Amniotic epithelial cell (primary cell): ENCODE measurements around the gene MACROD2.
"Not testable (repeated sequence)": the region's sequence is repeated elsewhere in the genome, so short reads cannot be mapped to it uniquely, and the experiment has no call there.

Experiments used
- DNase-seq: peaks from one replicate; pipeline ENCODE4 v3.0.0-alpha.2; 2010; ENCODE audit warnings: low read depth

MACROD2 gene

GRCh38 chr20:14956026-14956425 is 960.7 kb downstream of the MACROD2 start:
- DNase-seq = no peak

DNA sequence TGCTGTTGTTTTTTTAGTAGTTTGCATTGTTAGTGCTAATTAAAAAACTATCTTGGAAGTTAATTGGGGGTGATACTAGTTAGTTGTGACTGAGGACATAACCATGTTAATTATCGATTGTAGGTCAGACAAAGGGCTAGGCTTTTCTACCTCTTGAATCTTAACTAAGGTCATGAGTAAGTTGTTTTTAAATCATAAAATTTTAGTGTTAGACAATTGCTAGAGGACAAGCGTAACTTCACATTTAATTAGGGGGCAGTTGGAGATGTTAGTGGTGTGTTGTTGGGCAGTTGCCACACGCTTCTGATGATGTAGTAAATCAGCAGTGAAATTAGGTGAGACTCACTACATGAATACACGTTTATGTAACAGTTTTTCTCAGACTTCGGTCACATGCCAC is 961.2 kb downstream of the MACROD2 start:
- DNase-seq = no peak

DNA sequence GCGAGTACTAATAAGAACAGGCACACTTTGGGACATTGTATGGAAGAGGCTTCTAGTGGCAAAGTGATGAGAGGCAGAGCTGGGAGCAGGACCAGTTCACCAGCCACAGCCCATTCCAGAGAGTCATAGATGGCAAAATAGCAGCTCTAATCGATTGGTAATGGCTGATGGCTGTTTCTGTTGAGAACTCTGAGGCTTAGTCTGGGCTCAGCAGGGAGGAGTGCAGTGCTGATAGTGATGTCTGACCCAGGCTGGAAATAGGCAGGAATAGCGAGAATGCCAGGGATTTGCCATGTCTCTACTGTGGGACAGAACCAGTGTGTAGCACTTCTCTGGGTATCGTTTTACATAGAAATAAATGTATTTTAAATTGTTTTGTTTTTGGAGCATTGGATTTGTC is 962.1 kb downstream of the MACROD2 start:
- DNase-seq = no peak

DNA sequence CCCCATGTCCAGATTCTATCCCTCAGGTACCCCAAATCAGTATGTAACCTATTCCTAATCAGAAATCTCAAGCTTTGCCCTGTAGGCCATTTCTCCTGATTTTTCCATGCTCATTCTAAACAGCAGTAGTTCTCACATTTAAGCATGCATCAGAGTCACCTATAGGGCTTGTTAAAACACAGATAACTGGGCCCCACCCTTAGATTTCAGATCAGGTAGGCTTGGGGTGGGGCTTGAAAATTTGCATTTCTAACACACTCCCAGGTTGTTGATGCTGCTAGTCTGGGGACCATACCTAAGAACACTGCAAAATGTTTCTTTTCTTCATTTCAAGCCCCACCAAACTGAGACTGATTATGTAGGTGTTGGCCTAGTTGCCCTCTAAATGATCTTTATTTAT is 963.3 kb downstream of the MACROD2 start:
- no peak for DNase-seq

DNA sequence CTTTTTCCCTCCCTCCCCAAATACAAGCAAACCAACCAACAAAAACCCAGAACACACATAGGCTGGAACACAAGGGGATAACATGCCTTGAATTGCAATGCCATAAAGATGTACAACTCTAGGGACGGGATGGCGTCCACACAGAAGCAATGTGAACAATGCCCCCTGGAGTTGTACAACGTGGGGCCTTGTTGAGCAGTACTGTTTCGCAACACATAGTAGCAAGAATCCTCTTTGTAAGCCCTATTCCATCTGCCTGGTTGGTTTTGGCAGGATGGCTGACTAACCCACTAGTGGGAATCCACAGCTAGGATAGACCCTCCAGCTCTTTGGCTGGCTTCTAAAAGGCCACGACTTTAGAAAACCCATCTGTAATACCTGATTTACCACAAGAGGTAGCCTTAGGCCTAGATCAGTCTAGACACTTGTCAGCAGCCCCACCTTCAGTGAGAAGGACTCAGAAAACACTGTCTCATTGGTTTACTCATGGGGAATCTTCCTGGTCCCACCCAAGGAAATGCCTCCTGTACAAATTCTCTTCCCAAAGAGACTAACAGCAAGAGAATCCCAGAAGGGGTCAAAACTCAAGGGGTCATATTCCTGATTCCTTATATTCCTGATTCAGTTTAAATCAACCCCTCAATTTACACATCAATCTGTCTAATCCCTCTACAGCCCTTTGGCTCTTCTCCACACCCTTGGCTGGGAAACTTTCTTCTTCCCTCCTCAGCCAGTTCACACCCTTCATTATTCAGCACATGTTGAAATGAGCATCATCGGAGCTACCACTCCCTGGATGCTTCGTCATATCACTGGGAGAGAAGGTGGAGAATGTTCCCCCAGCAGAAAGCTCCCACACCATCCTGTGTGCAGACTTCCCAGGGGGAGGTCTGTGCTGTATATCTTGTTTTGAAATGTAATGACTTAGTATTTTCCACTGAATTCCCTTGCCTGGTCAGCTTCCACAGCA is 964.5 kb downstream of the MACROD2 start:
- DNase-seq = peak; percentile 89

DNA sequence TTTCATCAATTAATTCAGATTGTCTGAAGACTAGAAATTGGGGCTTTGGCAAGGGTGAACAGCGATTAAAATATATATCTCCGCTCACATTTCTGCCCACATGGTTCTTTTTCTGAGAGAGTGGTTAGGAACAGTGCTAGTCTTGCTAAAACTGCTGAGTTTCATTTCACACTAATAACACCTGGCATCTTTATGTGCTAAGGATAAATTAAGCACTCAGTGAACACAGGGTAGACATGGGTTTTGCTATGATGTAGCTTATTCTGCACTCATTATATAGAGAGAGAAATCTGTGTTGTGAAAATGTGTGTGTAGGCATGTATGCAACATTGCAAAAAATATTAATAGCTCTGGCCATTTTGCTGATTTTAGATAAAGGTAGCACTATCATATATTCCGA is 965.5 kb downstream of the MACROD2 start:
- DNase-seq = no peak

DNA sequence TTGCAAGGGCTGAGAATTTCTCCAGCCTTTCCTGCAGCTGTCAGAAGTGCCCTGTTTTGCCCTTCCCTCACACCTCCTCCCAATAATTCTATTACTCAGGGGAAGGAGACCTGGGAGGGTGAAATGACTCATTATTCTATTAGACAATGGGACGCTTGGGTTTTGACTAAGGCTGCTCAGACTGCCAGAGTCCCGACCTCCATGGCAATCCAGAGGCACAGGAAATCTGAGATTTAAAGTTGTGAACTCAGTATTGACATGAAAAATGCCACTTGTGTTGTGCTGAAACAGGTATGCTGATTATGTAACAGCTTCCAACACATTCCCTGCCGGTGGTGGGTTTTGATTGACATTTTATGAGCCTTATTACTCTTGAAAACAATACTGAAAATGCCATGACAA is 967.9 kb downstream of the MACROD2 start:
- DNase-seq = peak; percentile 15

DNA sequence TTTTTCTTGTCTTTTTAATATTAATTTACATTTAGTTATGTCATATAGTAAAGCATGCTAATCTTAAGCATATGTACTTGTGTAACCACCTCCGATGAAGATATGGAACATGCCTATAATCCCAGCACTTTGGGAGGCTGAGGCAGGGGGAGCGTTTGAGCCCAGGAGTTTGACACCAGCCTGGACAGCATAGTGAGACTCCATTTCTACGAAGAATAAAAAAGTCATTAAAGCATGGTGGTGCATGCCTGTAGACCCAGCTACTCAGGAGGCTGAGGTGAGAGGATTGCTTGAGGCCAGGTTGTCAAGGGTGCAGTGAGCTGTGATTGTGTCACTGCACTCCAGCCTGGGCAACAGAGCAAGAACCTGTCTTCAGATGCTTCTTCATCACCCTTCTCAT is 970.9 kb downstream of the MACROD2 start:
- no peak for DNase-seq

- DNase-seq = no peak
Observed at GRCh38 chr20:14966808-14967207, 971.5 kb downstream of the MACROD2 start.

DNA sequence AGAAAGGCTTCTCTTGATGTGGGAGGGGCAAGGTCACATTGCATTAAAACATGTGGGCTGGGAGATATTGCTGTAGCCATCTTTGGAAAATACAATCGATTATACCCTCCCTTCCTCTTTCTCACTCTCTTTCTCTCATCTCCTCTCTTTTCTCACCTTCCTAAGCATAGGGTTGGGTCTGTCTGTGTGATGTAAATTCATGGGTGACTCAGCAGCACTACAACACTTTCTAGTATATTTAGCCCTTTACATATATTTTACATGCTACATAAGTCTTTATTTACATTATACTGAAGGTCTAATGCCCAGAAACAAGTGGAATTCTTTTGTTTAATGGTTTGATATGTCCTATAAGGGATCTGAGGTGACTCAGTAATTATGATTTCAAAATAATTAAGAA is 976.9 kb downstream of the MACROD2 start:
- no peak for DNase-seq

- no peak for DNase-seq
Observed at GRCh38 chr20:14972690-14973089, 977.4 kb downstream of the MACROD2 start.

DNA sequence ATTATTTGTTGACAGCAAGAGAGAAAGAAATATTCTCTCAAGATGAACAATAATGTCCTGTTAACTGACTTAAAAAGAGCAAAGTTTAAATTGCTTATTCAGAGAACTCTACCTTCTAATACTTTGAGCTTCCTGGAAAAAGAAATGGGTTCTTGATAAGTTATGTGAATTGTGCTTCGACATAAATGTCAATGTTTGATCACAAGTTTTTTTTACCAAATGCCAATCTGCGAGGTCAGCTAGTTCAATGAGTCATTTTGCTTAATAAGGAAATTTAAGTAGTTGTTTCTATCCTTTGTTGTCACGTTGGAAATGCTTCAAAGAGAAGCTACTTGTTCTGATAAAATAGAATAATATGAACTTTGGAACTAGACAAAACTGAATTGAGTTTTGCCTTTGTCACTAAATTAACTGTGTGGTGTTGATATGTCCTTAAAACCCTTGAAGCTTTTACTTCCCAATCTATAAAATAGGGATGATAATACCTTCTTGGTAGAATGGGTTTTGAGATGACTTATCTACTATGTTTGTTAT is 984.2 kb downstream of the MACROD2 start:
- DNase-seq = no peak

DNA sequence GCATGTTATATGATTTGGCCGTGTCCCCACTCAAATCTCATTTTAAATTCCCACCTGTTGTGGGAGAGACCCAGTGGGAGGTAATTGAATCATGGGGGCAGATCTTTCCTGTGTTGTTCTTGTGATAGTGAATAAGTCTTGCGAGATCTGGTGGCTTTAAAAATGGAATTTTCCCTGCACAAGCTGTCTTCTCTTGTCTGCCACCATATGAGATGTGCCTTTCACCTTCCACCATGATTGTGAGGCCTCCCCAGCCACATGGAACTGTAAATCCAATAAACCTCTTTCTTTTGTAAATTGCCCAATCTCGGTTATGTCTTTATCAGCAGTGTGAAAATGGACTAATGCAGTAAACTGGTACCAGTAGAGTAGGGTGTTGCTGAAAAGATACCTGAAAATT is 986.2 kb downstream of the MACROD2 start:
- not testable (repeated sequence) for DNase-seq

DNA sequence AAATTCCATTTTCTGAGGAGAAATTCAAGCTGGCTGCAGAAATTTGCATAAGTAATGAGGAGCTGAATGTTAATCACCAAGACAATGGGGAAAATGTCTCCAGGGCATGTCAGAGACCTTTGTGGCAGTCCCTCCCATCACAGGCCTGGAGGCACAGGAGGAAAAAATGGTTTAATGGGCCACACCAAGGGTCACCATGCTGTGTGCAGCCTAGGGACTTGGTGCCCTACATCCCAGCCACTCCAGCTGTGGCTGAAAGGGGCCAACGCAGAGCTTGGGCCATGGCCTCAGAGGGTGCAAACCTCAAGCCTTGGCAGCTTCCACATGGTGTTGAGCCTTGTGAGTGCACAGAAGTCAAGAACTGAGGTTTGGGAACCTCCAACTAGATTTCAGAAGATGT is 987.0 kb downstream of the MACROD2 start:
- not testable (repeated sequence) for DNase-seq

- DNase-seq = no peak
Observed at GRCh38 chr20:14984305-14984704, 989.0 kb downstream of the MACROD2 start.

GRCh38 chr20:14984768-14985622 is 989.7 kb downstream of the MACROD2 start:
- no peak for DNase-seq

DNA sequence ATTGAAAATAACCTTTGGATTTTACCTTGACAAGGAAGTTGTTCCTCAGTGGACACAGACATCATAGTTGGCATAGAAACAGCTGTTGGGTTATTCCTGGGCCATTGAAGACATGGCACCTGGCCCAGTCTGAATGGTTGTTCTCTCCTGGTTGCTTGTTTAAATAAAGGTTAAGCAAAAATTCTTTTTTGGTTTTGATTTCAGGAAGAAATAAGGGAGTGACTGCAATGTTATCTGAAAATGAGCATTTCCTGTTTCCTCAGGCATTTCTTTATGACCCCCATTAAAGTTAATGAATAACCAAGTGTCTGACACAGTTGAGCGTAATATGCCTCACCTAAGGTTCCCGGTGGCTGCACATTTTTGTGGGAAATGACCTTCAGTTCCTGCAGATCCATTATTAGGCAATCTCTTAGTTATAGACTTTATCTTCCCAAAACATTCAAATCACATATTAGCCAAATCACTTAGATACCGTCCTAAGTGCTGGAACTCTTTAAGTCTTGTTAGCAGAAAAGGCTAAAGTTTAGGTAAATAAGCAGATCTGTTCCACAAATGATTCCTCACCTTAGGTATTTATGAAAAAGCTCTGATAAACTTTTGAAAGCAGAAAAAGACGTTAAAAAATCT is 990.8 kb downstream of the MACROD2 start:
- peak; percentile 56 for DNase-seq

- DNase-seq = no peak
Observed at GRCh38 chr20:14986656-14987055, 991.3 kb downstream of the MACROD2 start.

DNA sequence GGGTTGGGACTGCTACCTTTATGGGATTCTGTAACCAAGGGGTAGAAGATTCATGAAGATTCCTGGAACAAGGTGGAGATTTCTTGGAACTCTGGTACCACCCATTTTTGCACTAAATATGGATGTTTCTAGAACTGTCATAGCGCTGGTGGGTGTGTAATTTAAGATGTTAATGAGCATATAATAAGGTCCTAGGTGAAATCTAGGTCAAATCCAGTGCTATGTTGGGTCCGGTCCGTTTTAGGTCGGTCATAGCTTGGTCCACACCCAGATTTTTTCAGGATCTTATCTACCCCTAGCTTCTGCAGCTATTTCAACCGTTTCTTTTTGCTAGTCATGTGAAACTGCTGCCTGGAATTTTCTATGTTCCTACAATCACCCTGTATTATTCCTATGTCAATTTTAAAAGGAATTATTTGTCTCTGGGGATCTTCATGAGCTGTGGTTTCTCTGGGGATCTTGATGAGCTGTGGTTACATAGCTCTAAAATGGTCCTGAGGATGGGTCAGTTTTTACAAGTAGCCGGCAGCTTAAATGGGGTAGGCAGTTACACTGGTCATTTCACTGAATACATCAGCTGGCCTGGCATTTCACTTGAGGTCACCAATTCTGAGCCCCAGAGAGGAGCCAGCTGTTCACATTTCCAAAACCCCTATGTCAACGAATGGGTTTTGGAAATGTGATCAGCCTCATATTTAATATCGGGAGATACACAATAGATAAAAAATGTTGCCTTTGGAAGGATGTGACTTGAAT is 994.4 kb downstream of the MACROD2 start:
- DNase-seq = no peak

- peak; percentile 98 for DNase-seq
Observed at GRCh38 chr20:14991023-14991422, 995.7 kb downstream of the MACROD2 start.

- peak; percentile 84 for DNase-seq
Observed at GRCh38 chr20:14992153-14992552, 996.8 kb downstream of the MACROD2 start.
